CD14-positive monocyte (primary cell): ENCODE results near the gene RALGAPA2. TPM values are rescaled to one million over a fixed set of nuclear protein-coding genes. Genes with fewer than 3 reads are reported as not detected.

Source experiments
- DNase-seq, 3 donors: peaks; one replicate each; pipeline ENCODE4 v3.0.0-alpha.2; 2011 to 2022
- H2AFZ ChIP-seq: 2 replicates; pipeline ENCODE4 v1.6.0; 2012; ENCODE audit warnings: mild to moderate bottlenecking, low read depth, low read length, inconsistent platforms; ENCODE audit not compliant: insufficient read depth, poor library complexity, severe bottlenecking
- H3K27ac ChIP-seq, 2 donors: 1 replicate in 1 of 2; 2 replicates in 1 of 2; pipeline ENCODE4 v1.5.1; 2012 to 2013; ENCODE audit warnings: low read length in 2 of 2, control low read depth in 1 of 2, inconsistent platforms in 1 of 2, low read depth in 1 of 2, mild to moderate bottlenecking in 1 of 2
- H3K27me3 ChIP-seq, 2 donors: one replicate each; pipeline versions ENCODE4 v1.6.0 to v1.6.1; 2011 to 2013; ENCODE audit warnings: low read length in 2 of 2; ENCODE audit not compliant: control insufficient read depth in 2 of 2, insufficient read depth in 2 of 2
- H3K36me3 ChIP-seq, 2 donors: replicated peaks in 1 of 2; 1 replicate in 1 of 2; 2 replicates in 1 of 2; pipeline versions ENCODE4 v1.5.1 to v1.6.1; 2012 to 2013; ENCODE audit warnings: low read length in 2 of 2, control low read depth in 1 of 2, inconsistent platforms in 1 of 2, mild to moderate bottlenecking in 1 of 2; ENCODE audit not compliant: insufficient read depth in 2 of 2, control insufficient read depth in 1 of 2
- H3K4me1 ChIP-seq, 2 donors: 1 replicate in 1 of 2; 2 replicates in 1 of 2; pipeline versions ENCODE4 v1.5.1 to v1.6.1; 2012 to 2013; ENCODE audit warnings: low read length in 2 of 2, control low read depth in 1 of 2, inconsistent platforms in 1 of 2, mild to moderate bottlenecking in 1 of 2, moderate library complexity in 1 of 2; ENCODE audit not compliant: insufficient read depth in 2 of 2, control insufficient read depth in 1 of 2
- H3K4me2 ChIP-seq: replicated peaks from 2 replicates; pipeline ENCODE3; 2012; ENCODE audit warnings: low read length, moderate library complexity, mild to moderate bottlenecking; ENCODE audit not compliant: poor library complexity, severe bottlenecking; ENCODE audit errors: extremely low read depth
- H3K4me3 ChIP-seq, 3 experiments: fragments of 200-600 bp in 1 of 3; sonication (generic) in 1 of 3; replicated peaks in 1 of 3; 1 replicate in 2 of 3; 2 replicates in 1 of 3; pipeline ENCODE4 v1.5.1; 2011 to 2013; ENCODE audit warnings: low read length in 3 of 3, mild to moderate bottlenecking in 3 of 3, control low read depth in 2 of 3, low read depth in 2 of 3, inconsistent platforms in 1 of 3, moderate library complexity in 1 of 3
- H3K79me2 ChIP-seq: 2 replicates; pipeline ENCODE4 v1.6.0; 2012; ENCODE audit warnings: mild to moderate bottlenecking, control low read depth, inconsistent platforms, low read length, moderate library complexity; ENCODE audit not compliant: insufficient read depth
- H3K9ac ChIP-seq: 2 replicates; pipeline ENCODE4 v1.6.0; 2017; ENCODE audit warnings: low read length, mild to moderate bottlenecking; ENCODE audit not compliant: insufficient read depth, poor library complexity, severe bottlenecking
- H3K9me3 ChIP-seq, 2 donors: replicated peaks in 1 of 2; 1 replicate in 1 of 2; 2 replicates in 1 of 2; pipeline versions ENCODE4 v1.5.1 to v1.6.1; 2012 to 2013; ENCODE audit warnings: low read length in 2 of 2, control low read depth in 1 of 2; ENCODE audit not compliant: control insufficient read depth in 1 of 2, insufficient read depth in 1 of 2
- H4K20me1 ChIP-seq: 2 replicates; pipeline ENCODE4 v1.6.0; 2012; ENCODE audit warnings: mild to moderate bottlenecking, low read length, control low read depth, moderate library complexity; ENCODE audit not compliant: insufficient read depth
- H3K27ac Mint-ChIP-seq, 7 donors: one replicate each; pipeline ENCODE4 v1.8.0; 2020; ENCODE audit warnings: mild to moderate bottlenecking in 7 of 7, mixed read lengths in 7 of 7, moderate library complexity in 6 of 7, inconsistent platforms in 2 of 7
- H3K27me3 Mint-ChIP-seq, 3 donors: one replicate each; pipeline ENCODE4 v1.8.0; 2021 to 2022; ENCODE audit warnings: low read depth in 3 of 3, mild to moderate bottlenecking in 3 of 3, mixed read lengths in 3 of 3, moderate library complexity in 3 of 3, inconsistent platforms in 1 of 3
- H3K36me3 Mint-ChIP-seq, 2 donors: one replicate each; pipeline ENCODE4 v1.8.0; 2020; ENCODE audit warnings: mixed read lengths in 2 of 2, inconsistent platforms in 1 of 2, mild to moderate bottlenecking in 1 of 2
- H3K4me1 Mint-ChIP-seq: one replicate; pipeline ENCODE4 v1.8.0; 2020; ENCODE audit warnings: mild to moderate bottlenecking, mixed read lengths
- H3K4me3 Mint-ChIP-seq, 2 donors: one replicate each; pipeline ENCODE4 v1.8.0; 2020; ENCODE audit warnings: mild to moderate bottlenecking in 2 of 2, mixed read lengths in 2 of 2, moderate library complexity in 1 of 2
- H3K9me3 Mint-ChIP-seq, 7 donors: one replicate each; pipeline ENCODE4 v1.8.0; 2020 to 2022; ENCODE audit warnings: mixed read lengths in 7 of 7, mild to moderate bottlenecking in 6 of 7, moderate library complexity in 6 of 7, inconsistent platforms in 2 of 7
- CTCF ChIP-seq: fragments of 200-600 bp; IDR thresholded peaks from one replicate; pipeline ENCODE4 v1.8.0; 2022; ENCODE audit warnings: antibody characterized with exemption, mild to moderate bottlenecking
- WGBS: methylation state at CpG from one replicate; pipeline ENCODE4 v1.1.5; 2013; ENCODE audit warnings: missing lambda C conversion rate; ENCODE audit not compliant: insufficient coverage; 5-methylcytosine and 5-hydroxymethylcytosine counted together
- intact Hi-C, 2 donors: fragments of 100-400 bp; cut with micrococcal nuclease; formaldehyde crosslinking; loops; one replicate each; pipeline versions ENCODE4 v1.15.0 to v1.15.1; 2023
- polyA plus RNA-seq, 3 donors: library from polyadenylated mRNA; depleted of rRNA in 1 of 3; unstranded in 2 of 3; stranded (reverse) in 1 of 3; fragments of 300-500 nt in 2 of 3; fragments of >200 nt in 1 of 3; fragmentation: Illumina TruSeq in 2 of 3; gene quantifications; 1 replicate in 2 of 3; 2 replicates in 1 of 3; pipeline ENCODE4 v1.2.3, GENCODE V29; 2012 to 2021

The RALGAPA2 gene
- polyA plus RNA-seq, 3 donors = 6.2 to 13.0 (median 8.9) TPM

GRCh38 chr20:20393207-20394120, 319.0 kb downstream of the RALGAPA2 start:
- WGBS = 0% methylated on average over 6 of the region's 20 CpGs
- no peak overlapping the region for H2AFZ ChIP-seq
- H3K27me3 ChIP-seq = no peaks in the 10 kb centered on the region
- H3K79me2 ChIP-seq = no peaks in the 10 kb centered on the region
- H3K27ac ChIP-seq = peak overlapping the region in 1 of 2 donors; percentile 43
- H3K36me3 ChIP-seq = peaks cover 15 to 75% of the 10 kb centered on the region in 2 donors
- Mint-ChIP-seq H3K27me3 (no peaks in the 10 kb centered on the region), H3K9me3 (no peaks in the 10 kb centered on the region), H3K4me3 (peak overlapping the region; percentile 39 to 80), H3K36me3 (peaks cover 67 to 78% of the 10 kb centered on the region in 2 donors), H3K4me1 (peaks cover 31% of the 10 kb centered on the region), H3K27ac (peak overlapping the region; percentile 42 to 89 (median 80))
- TF ChIP-seq CTCF = no peak
- H3K4me2 ChIP-seq = peak overlapping the region; percentile 43
- peak overlapping the region in 1 of 3 experiments; percentile 2 for H3K4me3 ChIP-seq
- H4K20me1 ChIP-seq = peaks cover 6% of the 10 kb centered on the region
- H3K9me3 ChIP-seq = no peaks in the 10 kb centered on the region
- peaks cover 29 to 31% of the 10 kb centered on the region in 2 donors for H3K4me1 ChIP-seq
- peak; percentile 17 to 71 (median 17) for DNase-seq
- H3K9ac ChIP-seq = peak overlapping the region; percentile 24
- intact Hi-C loops = no loop called here

GRCh38 chr20:20391766-20392165, 320.7 kb downstream of the RALGAPA2 start:
- Histone ChIP-seq H3K36me3 (peaks cover 15 to 58% of the 10 kb centered on the region in 2 donors), H3K4me1 (peaks cover 29 to 31% of the 10 kb centered on the region in 2 donors), H3K4me2 (no peak overlapping the region), H3K27ac (no peak overlapping the region), H2AFZ (no peak overlapping the region), H3K9ac (no peak overlapping the region), H3K4me3 (no peak overlapping the region), H3K27me3 (no peaks in the 10 kb centered on the region), H3K79me2 (no peaks in the 10 kb centered on the region), H4K20me1 (peaks cover 6% of the 10 kb centered on the region), H3K9me3 (no peaks in the 10 kb centered on the region)
- H3K4me1 Mint-ChIP-seq = peaks cover 31% of the 10 kb centered on the region
- no peak overlapping the region for H3K4me3 Mint-ChIP-seq
- no peak for TF ChIP-seq CTCF
- peaks cover 56 to 61% of the 10 kb centered on the region in 2 donors for H3K36me3 Mint-ChIP-seq
- 98% methylated on average over 8 of the region's 13 CpGs for WGBS
- intact Hi-C loops = no loop called here
- DNase-seq = no peak
- no peaks in the 10 kb centered on the region for H3K9me3 Mint-ChIP-seq
- H3K27ac Mint-ChIP-seq = peak overlapping the region in 1 of 7 donors; percentile 19
- peaks cover 0 to 2% (median 0%) of the 10 kb centered on the region in 3 donors for H3K27me3 Mint-ChIP-seq
